ENCODE results near the gene CYB5B. TPM values are rescaled to one million over a fixed set of nuclear protein-coding genes. Genes with fewer than 3 reads are reported as not detected.

CYB5B gene
- total and polyA plus RNA-seq, 2 donors (not counting 3 experiments of a cell fraction or from before 2014, with no cell fraction given): 175 to 176 TPM

DNA sequence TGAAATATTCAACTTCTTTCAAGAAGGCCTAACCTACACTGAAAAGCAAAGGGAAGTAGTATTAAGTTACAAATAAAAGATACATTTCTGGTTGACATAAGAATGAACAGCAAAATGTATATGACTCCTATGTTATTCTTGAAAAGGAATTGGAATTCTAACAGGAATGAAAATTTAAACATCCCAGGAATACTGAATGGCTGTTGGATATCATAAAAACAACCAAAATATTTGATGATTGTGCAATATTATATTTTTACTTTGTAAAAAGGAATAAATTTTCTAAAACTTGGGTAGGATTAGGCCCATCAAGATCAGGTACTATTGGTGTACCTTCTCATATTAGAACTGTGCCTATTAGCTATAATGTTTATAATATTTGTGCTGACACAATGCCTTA, 50.0 kb downstream of the CYB5B start:
- Histone ChIP-seq H2AFZ (ENCODE audit: low read depth, low read length) (no peak overlapping the region), H3K27me3 (ENCODE audit: control insufficient read depth in 2 of 2, insufficient read depth in 2 of 2, low read length in 2 of 2) (no peaks in the 10 kb centered on the region), H3K27ac (ENCODE audit: insufficient read depth, low read depth, low read length) (no peak overlapping the region), H3K9me3 (replicated peaks; ENCODE audit: control insufficient read depth, insufficient read depth, low read length) (no peaks in the 10 kb centered on the region), H3K4me2 (ENCODE audit: insufficient read depth, low read length) (no peak overlapping the region), H3K4me3 (replicated peaks in 1 of 3; ENCODE audit: insufficient read depth in 1 of 3, low read depth in 1 of 3, low read length in 3 of 3) (no peak overlapping the region), H3K9ac (replicated peaks; ENCODE audit: extremely low read depth, insufficient read depth, low read length) (no peak overlapping the region), H3K36me3 (ENCODE audit: control insufficient read depth in 2 of 2, extremely low read depth in 1 of 2, insufficient read depth in 2 of 2, low read length in 2 of 2) (no peaks in the 10 kb centered on the region), H3K79me2 (ENCODE audit: control insufficient read depth, insufficient read depth, low read length) (no peaks in the 10 kb centered on the region), H3K4me1 (ENCODE audit: control insufficient read depth, extremely low read depth, insufficient read depth, low read length) (peaks cover 27% of the 10 kb centered on the region), H3K9me1 (replicated peaks; ENCODE audit: control insufficient read depth, extremely low read depth, insufficient read depth, low read length) (no peaks in the 10 kb centered on the region), H4K20me1 (replicated peaks; ENCODE audit: control insufficient read depth, extremely low read depth, insufficient read depth, low read length) (no peaks in the 10 kb centered on the region)
- ChIA-PET POLR2A (no interaction called here), CTCF (interaction anchor here (0.7 kb wide), 1 partner anchor 9 kb away, joined by 3 read pairs; no protein-coding TSS in a partner anchor)
- dilution Hi-C loops (cut with MboI; ENCODE audit: extremely low pct_ligation_motif_present, low sequenced_read_pairs): no loop called here
- BruUV-seq (replicated peaks): no TSS peak
- TF ChIP-seq FOS (IDR thresholded peaks at IDR 0.05; ENCODE audit: borderline replicate concordance, insufficient read depth, low read length) (no peak), MYC (IDR thresholded peaks at IDR 0.05; ENCODE audit: low read depth, low read length) (no peak), POLR2AphosphoS5 (IDR thresholded peaks at IDR 0.05; ENCODE audit: insufficient read depth, low read depth, low read length) (no peak), JUN (IDR thresholded peaks at IDR 0.05; ENCODE audit: borderline replicate concordance, insufficient read depth, insufficient read length, low read depth) (no peak), GATA2 (IDR thresholded peaks at IDR 0.05; ENCODE audit: insufficient read depth, insufficient read length, low read depth, low read length) (no peak), EZH2 (IDR thresholded peaks at IDR 0.05; ENCODE audit: borderline replicate concordance, low read depth, low read length, severe bottlenecking) (no peak), POLR2A (IDR thresholded peaks at IDR 0.05; ENCODE audit: low read depth, low read length) (no peak), MAX (IDR thresholded peaks at IDR 0.05; ENCODE audit: insufficient read depth, insufficient read length) (no peak)
- TF ChIP-seq, protein P1, sequence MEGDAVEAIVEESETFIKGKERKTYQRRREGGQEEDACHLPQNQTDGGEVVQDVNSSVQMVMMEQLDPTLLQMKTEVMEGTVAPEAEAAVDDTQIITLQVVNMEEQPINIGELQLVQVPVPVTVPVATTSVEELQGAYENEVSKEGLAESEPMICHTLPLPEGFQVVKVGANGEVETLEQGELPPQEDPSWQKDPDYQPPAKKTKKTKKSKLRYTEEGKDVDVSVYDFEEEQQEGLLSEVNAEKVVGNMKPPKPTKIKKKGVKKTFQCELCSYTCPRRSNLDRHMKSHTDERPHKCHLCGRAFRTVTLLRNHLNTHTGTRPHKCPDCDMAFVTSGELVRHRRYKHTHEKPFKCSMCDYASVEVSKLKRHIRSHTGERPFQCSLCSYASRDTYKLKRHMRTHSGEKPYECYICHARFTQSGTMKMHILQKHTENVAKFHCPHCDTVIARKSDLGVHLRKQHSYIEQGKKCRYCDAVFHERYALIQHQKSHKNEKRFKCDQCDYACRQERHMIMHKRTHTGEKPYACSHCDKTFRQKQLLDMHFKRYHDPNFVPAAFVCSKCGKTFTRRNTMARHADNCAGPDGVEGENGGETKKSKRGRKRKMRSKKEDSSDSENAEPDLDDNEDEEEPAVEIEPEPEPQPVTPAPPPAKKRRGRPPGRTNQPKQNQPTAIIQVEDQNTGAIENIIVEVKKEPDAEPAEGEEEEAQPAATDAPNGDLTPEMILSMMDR (IDR thresholded peaks at IDR 0.05; ENCODE audit: extremely low read depth in 1 of 2, insufficient read depth in 1 of 2, low read depth in 1 of 2, low read length in 2 of 2): no peak
- DNase-seq (ENCODE audit: low read depth, low spot score): no peak
- intact Hi-C loops (cut with micrococcal nuclease): no loop called here
- no peak for FAIRE-seq

All from endothelial cell of umbilical vein (primary cell).